HG03457 (cell line): ENCODE results near the gene SLC35D1.
"Not testable (repeated sequence)": the region's sequence is repeated elsewhere in the genome, so short reads cannot be mapped to it uniquely, and the experiment has no call there.

Experiments
- ATAC-seq: cut with Tn5 transposase; IDR thresholded peaks from one replicate; pipeline ENCODE4 v1.9.1; 2021; ENCODE audit warnings: moderate number of reproducible peaks; ENCODE audit not compliant: unreplicated experiment

Gene SLC35D1

DNA sequence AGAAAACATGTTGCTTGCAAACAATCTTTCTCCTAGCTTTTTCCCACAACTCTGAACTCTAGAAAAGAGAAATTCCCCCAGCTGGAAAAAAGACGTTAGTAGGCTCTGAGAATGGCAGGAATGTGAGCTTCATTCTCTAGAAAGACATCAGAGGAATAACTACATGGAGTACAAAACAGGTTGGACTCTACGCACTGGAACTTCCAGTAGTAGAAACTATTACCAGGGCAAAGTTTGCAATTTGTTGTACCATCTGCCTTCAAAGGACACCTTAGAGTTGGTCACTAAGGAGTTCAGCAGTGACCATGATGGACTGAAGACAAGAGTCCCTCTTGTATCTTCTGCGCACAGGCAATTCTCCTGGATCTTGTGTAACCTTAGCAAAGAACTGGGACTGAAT is 60.9 kb downstream of the SLC35D1 start:
- ATAC-seq = no peak

GRCh38 chr1:66985835-66986234 is 68.1 kb downstream of the SLC35D1 start:
- ATAC-seq = no peak

DNA sequence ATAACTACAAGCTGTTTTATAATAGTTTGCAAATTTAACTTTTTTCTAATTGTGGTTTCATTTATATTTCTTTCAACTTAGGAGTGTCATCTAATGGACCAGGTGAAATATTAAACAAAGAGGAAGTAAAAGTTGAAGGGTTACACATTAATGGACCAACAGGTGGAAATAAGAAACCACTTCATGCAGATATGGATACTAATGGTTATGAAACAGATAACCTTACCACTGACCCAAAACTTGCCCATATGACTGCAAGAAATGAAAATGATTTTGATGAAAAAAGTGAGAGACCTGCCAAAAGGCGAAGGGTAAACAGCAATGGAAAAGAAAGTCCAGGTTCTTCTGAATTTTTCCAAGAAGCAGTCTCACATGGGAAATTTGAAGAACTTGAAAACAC is 69.5 kb downstream of the SLC35D1 start:
- peak; percentile 85 for ATAC-seq

- ATAC-seq = peak; percentile 43
Observed at GRCh38 chr1:66982561-66983260, 71.2 kb downstream of the SLC35D1 start.

DNA sequence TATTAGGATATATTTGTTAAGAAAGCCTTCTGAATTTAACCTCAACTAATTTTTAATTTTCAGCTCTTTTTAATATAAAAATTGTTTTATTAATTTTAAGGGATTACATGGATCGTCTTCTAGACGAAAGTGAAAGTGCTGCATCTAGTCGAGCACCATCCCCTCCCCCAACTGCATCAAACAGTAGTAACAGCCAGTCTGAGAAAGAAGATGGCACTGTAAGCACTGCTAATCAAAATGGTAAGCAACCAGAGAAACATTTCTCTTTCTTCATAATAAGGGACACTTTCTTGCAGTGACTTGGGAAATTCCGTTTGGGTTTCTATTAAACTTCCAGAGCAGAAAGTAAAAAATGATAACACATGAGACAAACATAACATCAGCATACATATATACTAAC is 72.3 kb downstream of the SLC35D1 start:
- ATAC-seq = no peak

DNA sequence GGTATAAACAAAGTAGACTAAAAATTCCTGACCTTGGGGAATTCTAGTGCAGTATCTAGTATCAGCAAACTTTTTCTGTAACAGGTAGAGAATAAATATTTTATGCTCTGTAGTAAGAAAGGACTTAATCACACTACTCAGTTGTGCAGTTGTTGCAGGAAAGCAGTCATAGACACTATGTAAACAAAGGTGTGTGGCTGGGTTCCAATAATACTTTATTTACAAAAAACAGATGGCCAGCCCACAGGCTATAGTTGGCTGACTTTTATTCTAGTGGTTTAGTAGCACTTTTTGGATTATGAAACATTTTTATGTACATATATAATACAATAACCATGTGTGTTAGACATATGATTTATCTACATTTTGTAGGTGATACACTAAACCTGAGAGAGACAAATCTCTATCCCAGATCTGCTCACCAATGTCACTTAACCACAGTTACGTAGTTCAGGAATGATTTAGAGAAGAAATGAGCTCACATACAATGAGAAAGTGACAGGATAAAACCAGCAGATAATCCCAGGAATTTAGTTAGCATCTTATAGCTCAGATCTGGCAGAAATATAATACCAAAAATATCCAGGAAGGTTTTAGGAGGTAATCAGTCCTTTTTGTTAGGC is 73.1 kb downstream of the SLC35D1 start:
- no peak for ATAC-seq

DNA sequence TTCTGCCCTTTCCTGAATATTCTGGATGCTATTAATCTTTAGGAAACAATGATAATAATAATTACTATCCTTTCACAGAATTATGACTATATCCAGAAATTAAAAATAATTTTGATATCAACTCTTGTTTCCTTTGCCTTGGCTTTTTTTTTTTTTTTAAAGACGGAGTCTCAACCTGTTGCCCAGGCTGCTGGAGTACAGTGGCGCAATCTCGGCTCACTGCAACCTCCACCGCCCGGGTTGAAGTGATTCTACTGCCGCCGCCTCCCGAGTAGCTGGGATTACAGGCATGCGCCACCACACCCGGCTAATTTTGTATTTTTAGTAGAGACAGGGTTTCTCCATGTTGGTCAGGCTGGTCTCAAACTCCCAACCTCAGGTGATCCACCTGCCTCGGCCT is 74.3 kb downstream of the SLC35D1 start:
- ATAC-seq = not testable (repeated sequence)

GRCh38 chr1:66978201-66978600 is 75.7 kb downstream of the SLC35D1 start:
- ATAC-seq = no peak

GRCh38 chr1:66968574-66968973 is 85.4 kb downstream of the SLC35D1 start:
- no peak for ATAC-seq

- not testable (repeated sequence) for ATAC-seq
Observed at GRCh38 chr1:66966188-66966873, 87.6 kb downstream of the SLC35D1 start.

- no peak for ATAC-seq
Observed at GRCh38 chr1:66957938-66958337, 96.0 kb downstream of the SLC35D1 start.

- ATAC-seq = peak; percentile 80
Observed at GRCh38 chr1:66954208-66954607, 99.7 kb downstream of the SLC35D1 start.

DNA sequence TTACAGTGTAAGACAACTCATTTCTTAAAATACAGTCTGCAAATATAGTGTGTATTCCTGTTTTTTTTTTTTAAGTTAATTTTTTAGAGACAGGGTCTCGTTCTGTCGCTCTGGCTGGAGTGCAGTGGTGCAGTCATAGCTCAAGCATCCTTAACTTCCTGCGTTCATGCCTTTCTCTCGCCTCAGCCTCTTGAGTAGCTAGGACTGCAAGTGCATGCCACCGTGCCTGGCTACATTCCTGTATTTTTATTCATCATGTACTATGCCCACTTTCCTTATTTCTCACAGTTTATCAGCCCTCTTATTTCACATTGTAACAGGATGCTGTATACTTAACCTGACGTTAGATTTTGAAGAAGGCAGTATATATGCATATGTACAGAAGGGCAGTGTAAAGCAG is 102.4 kb downstream of the SLC35D1 start:
- no peak for ATAC-seq
